T-cell (primary cell): ENCODE data around the gene DCT. TPM values are rescaled to one million over a fixed set of nuclear protein-coding genes. Genes with fewer than 3 reads are reported as not detected.

Source experiments
- ATAC-seq, 4 experiments: fragments of 200-7000 bp in 3 of 4; fragments of 150-1000 bp in 1 of 4; cut with Tn5 transposase; replicated peaks in 1 of 4; 1 replicate in 3 of 4; 2 replicates in 1 of 4; pipeline ENCODE4 v1.10.0; 2021; ENCODE audit warnings: moderate library complexity in 3 of 4, mild to moderate bottlenecking in 2 of 4, moderate number of reproducible peaks in 1 of 4
- CTCF ChIA-PET, 2 donors: fragments of 300-600 bp; sonication (Branson Sonifier 250); formaldehyde crosslinking; loops; one replicate each; lab custom pipeline; 2022; ENCODE audit warnings: antibody characterized with exemption in 2 of 2; lab: Charles Lee
- POLR2A ChIA-PET, 2 donors: fragments of 300-600 bp; sonication (Branson Sonifier 250); formaldehyde crosslinking; loops; one replicate each; lab custom pipeline; 2022; ENCODE audit warnings: antibody characterized with exemption in 2 of 2; lab: Charles Lee
- DNase-seq, 35 experiments: peaks; one replicate each; pipeline versions ENCODE4 v3.0.0 to v3.0.0-alpha.2; 2013 to 2023
- H3K27ac ChIP-seq: one replicate; pipeline ENCODE4 v1.5.1; 2013; ENCODE audit warnings: low read length
- H3K27me3 ChIP-seq, 2 experiments: replicated peaks in 1 of 2; 1 replicate in 1 of 2; 2 replicates in 1 of 2; pipeline versions ENCODE4 v1.6.1 to v1.7.0; 2013; ENCODE audit warnings: low read length in 1 of 2, mixed read lengths in 1 of 2; ENCODE audit not compliant: control insufficient read depth in 2 of 2, insufficient read depth in 2 of 2; ENCODE audit errors: extremely low read depth in 1 of 2
- H3K36me3 ChIP-seq, 2 donors: 1 replicate in 1 of 2; 2 replicates in 1 of 2; pipeline versions ENCODE4 v1.6.1 to v1.7.0; 2013; ENCODE audit warnings: low read length in 1 of 2; ENCODE audit not compliant: control insufficient read depth in 2 of 2, insufficient read depth in 1 of 2; ENCODE audit errors: extremely low read depth in 1 of 2
- H3K4me1 ChIP-seq, 2 experiments: 1 replicate in 1 of 2; 2 replicates in 1 of 2; pipeline versions ENCODE4 v1.6.1 to v1.7.0; 2013; ENCODE audit warnings: low read length in 2 of 2, mixed read lengths in 1 of 2; ENCODE audit not compliant: insufficient read depth in 2 of 2, control insufficient read depth in 1 of 2; ENCODE audit errors: extremely low read depth in 1 of 2
- H3K4me3 ChIP-seq, 2 donors: 1 replicate in 1 of 2; 2 replicates in 1 of 2; pipeline versions ENCODE4 v1.5.1 to v1.7.0; 2013; ENCODE audit warnings: mild to moderate bottlenecking in 2 of 2, low read length in 1 of 2, moderate library complexity in 1 of 2; ENCODE audit not compliant: control insufficient read depth in 1 of 2; ENCODE audit errors: extremely low read depth in 1 of 2
- H3K9me3 ChIP-seq: 2 replicates; pipeline ENCODE4 v1.7.0; 2013
- H3K27ac Mint-ChIP-seq, 2 donors: one replicate each; pipeline ENCODE4 v1.8.0; 2020 to 2021; ENCODE audit warnings: mild to moderate bottlenecking in 2 of 2, mixed read lengths in 2 of 2
- H3K27me3 Mint-ChIP-seq, 2 donors: one replicate each; pipeline ENCODE4 v1.8.0; 2021 to 2022; ENCODE audit warnings: mixed read lengths in 2 of 2
- H3K36me3 Mint-ChIP-seq: one replicate; pipeline ENCODE4 v1.8.0; 2021; ENCODE audit warnings: mixed read lengths
- H3K4me1 Mint-ChIP-seq, 3 donors: one replicate each; pipeline ENCODE4 v1.8.0; 2020 to 2022; ENCODE audit warnings: mixed read lengths in 3 of 3, mild to moderate bottlenecking in 1 of 3
- H3K4me3 Mint-ChIP-seq, 3 donors: one replicate each; pipeline ENCODE4 v1.8.0; 2020 to 2022; ENCODE audit warnings: mild to moderate bottlenecking in 3 of 3, mixed read lengths in 3 of 3, moderate library complexity in 3 of 3
- H3K9me3 Mint-ChIP-seq, 3 donors: one replicate each; pipeline ENCODE4 v1.8.0; 2020 to 2022; ENCODE audit warnings: mixed read lengths in 3 of 3
- WGBS: methylation state at CpG from one replicate; pipeline ENCODE4 v1.1.5; 2013; ENCODE audit warnings: missing lambda C conversion rate; ENCODE audit not compliant: insufficient coverage; 5-methylcytosine and 5-hydroxymethylcytosine counted together
- total RNA-seq, 35 experiments: library from RNA in 6 of 35; stranded (reverse) in 6 of 35; fragments of 120-200 nt in 1 of 35; gene quantifications; one replicate each; pipeline versions ENCODE4 v1.2.1 to v1.2.4 and lab custom pipeline; 2013 to 2026

The DCT gene
- total RNA-seq, 5 donors from 2014 or later (not counting 1 experiment from before 2014, with no cell fraction given), result 0.19 to 0.79 (median 0.43) TPM

DNA sequence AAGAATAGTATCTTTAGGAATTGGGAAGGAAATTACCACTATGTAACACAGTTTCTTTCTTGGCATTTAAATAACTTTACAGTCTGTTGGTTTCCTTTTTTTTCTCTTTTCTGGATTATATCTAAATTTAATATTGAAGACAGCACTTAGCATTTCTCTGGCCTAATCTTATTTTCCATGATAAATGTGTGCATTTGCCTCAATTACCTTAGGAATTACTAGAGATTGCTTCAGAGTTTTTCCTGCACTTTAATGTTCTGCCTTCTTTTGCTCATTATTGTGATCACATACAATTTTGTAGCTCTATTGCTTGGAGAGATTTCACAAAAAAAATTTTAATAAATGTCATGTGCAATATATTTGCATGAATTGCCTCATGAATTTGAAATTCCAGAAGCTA, 25.1 kb downstream of the DCT start:
- peaks cover 0 to 4% (median 0%) of the 10 kb centered on the region in 3 donors for H3K9me3 Mint-ChIP-seq
- CTCF ChIA-PET, result interaction anchor here (0.7 to 1.4 kb wide), 2 partner anchors 19 to 292 kb away, joined by 3 to 4 read pairs; no protein-coding TSS in a partner anchor
- no peak overlapping the region for H3K27ac Mint-ChIP-seq
- H3K4me1 ChIP-seq, result no peaks in the 10 kb centered on the region
- no peak overlapping the region for H3K4me3 ChIP-seq
- H3K9me3 ChIP-seq, result no peaks in the 10 kb centered on the region
- H3K27me3 Mint-ChIP-seq, result no peaks in the 10 kb centered on the region
- ATAC-seq (no peak), DNase-seq (no peak)
- H3K27ac ChIP-seq, result no peak overlapping the region
- no peak overlapping the region for H3K4me3 Mint-ChIP-seq
- no peaks in the 10 kb centered on the region for H3K27me3 ChIP-seq
- H3K36me3 ChIP-seq, result no peaks in the 10 kb centered on the region
- no peaks in the 10 kb centered on the region for H3K36me3 Mint-ChIP-seq
- POLR2A ChIA-PET, result no interaction called here
- H3K4me1 Mint-ChIP-seq, result no peaks in the 10 kb centered on the region

DNA sequence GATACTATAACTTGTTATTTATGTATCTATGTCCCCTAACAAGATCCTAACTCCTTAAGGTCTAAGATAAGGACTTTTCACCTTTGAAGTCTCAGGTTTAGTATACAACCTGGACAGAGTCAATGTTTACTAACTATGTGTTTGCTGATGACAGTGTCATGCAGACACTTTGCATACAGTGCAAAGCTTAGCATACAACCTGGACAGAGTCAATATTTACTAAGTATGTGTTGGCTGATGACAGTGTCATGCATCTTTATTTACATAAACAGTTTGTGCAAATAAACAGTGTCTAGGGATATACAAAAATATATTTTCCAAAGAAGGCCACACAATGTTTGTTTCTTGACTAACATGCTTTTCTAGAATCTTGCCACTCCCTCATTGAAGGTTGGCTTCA, 34.7 kb downstream of the DCT start:
- no peaks in the 10 kb centered on the region for H3K36me3 Mint-ChIP-seq

GRCh38 chr13:94435604-94436226, 43.8 kb downstream of the DCT start:
- Histone ChIP-seq H3K4me1 (no peaks in the 10 kb centered on the region), H3K27me3 (no peaks in the 10 kb centered on the region), H3K9me3 (no peaks in the 10 kb centered on the region), H3K4me3 (no peak overlapping the region), H3K27ac (no peak overlapping the region), H3K36me3 (no peaks in the 10 kb centered on the region)
- Mint-ChIP-seq H3K36me3 (no peaks in the 10 kb centered on the region), H3K9me3 (no peaks in the 10 kb centered on the region), H3K4me1 (peaks cover 0 to 4% (median 2%) of the 10 kb centered on the region in 3 donors), H3K4me3 (no peak overlapping the region), H3K27ac (no peak overlapping the region), H3K27me3 (no peaks in the 10 kb centered on the region)
- POLR2A ChIA-PET, result no interaction called here
- no CpG with 5 or more reads among the region's 4 CpGs for WGBS
- peak; percentile 43 to 74 (median 69) for ATAC-seq
- CTCF ChIA-PET, result interaction anchor here (0.5 to 10.6 kb wide), 13 partner anchors 10 to 974 kb away, joined by 3 to 267 read pairs (median 4); partner anchors contain the start of gene TGDS (in 1 of the 2)
- DNase-seq, result peak in 2 of 35 experiments; percentile 7 to 65

More for the DNA sequence above, 34.7 kb downstream of the DCT start:
- Mint-ChIP-seq H3K9me3 (peaks cover 0 to under 1% (median 0%) of the 10 kb centered on the region in 3 donors), H3K27me3 (peaks cover 0 to 2% of the 10 kb centered on the region in 2 donors), H3K4me1 (no peaks in the 10 kb centered on the region), H3K4me3 (no peak overlapping the region), H3K27ac (no peak overlapping the region)
- Histone ChIP-seq H3K27ac (no peak overlapping the region), H3K27me3 (peaks cover 0 to 4% of the 10 kb centered on the region in 2 experiments), H3K4me3 (no peak overlapping the region), H3K9me3 (no peaks in the 10 kb centered on the region), H3K36me3 (no peaks in the 10 kb centered on the region), H3K4me1 (no peaks in the 10 kb centered on the region)
- DNase-seq (no peak), ATAC-seq (no peak)
- ChIA-PET POLR2A (no interaction called here), CTCF (no interaction called here)

- Histone ChIP-seq H3K27me3 (no peaks in the 10 kb centered on the region), H3K9me3 (no peaks in the 10 kb centered on the region), H3K4me1 (no peaks in the 10 kb centered on the region), H3K36me3 (no peaks in the 10 kb centered on the region), H3K27ac (no peak overlapping the region), H3K4me3 (no peak overlapping the region)
- Mint-ChIP-seq H3K27me3 (no peaks in the 10 kb centered on the region), H3K4me1 (peaks cover 0 to 4% (median 2%) of the 10 kb centered on the region in 3 donors), H3K27ac (no peak overlapping the region), H3K9me3 (no peaks in the 10 kb centered on the region), H3K4me3 (no peak overlapping the region), H3K36me3 (no peaks in the 10 kb centered on the region)
- ChIA-PET CTCF (interaction anchor here (0.6 to 10.6 kb wide), 4 partner anchors 9 to 184 kb away, joined by 3 to 267 read pairs (median 3); no protein-coding TSS in a partner anchor), POLR2A (interaction anchor here in 1 of 2 donors (0.6 kb wide), 1 partner anchor 1343 kb away, joined by 3 read pairs; no protein-coding TSS in a partner anchor)
- 72% methylated on average over 12 of the region's 19 CpGs for WGBS
- DNase-seq (no peak), ATAC-seq (peak in 1 of 4 experiments; percentile 28)
Observed at GRCh38 chr13:94433055-94433961, 46.2 kb downstream of the DCT start.

DNA sequence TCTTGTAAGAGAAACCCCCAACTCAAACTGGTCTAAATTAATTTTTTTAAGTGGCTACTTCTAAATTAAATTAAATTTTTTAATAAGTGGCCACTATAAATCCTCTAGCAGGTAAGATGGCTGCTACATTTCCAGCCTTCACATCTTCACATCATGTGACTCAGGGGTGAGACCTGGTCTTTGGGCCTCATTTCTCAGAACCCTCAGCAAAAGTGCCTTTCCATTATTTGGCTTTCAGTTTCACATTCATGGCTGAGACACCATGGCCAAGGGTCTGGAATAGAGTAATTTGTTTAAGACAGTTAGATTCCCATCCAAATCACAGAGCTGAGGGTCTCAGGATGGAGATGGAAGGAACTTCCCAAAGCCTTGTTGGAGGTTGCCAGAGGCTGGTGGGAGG, 47.5 kb downstream of the DCT start:
- CTCF ChIA-PET, result interaction anchor here (10.0 to 10.6 kb wide), 1 partner anchor 186 kb away, joined by 232 to 267 read pairs; no protein-coding TSS in a partner anchor
- H3K27me3 Mint-ChIP-seq, result no peaks in the 10 kb centered on the region
- ATAC-seq (no peak), DNase-seq (no peak)
- H3K4me3 ChIP-seq, result no peak overlapping the region
- POLR2A ChIA-PET, result interaction anchor here in 1 of 2 donors (0.5 to 0.6 kb wide), 2 partner anchors 143 to 191 kb away, joined by 3 read pairs; no protein-coding TSS in a partner anchor
- H3K27ac ChIP-seq, result no peak overlapping the region
- H3K9me3 ChIP-seq, result no peaks in the 10 kb centered on the region
- H3K4me1 ChIP-seq, result no peaks in the 10 kb centered on the region
- no peak overlapping the region for H3K27ac Mint-ChIP-seq
- no peaks in the 10 kb centered on the region for H3K9me3 Mint-ChIP-seq
- H3K4me3 Mint-ChIP-seq, result no peak overlapping the region
- H3K36me3 Mint-ChIP-seq, result no peaks in the 10 kb centered on the region
- H3K36me3 ChIP-seq, result no peaks in the 10 kb centered on the region
- H3K27me3 ChIP-seq, result no peaks in the 10 kb centered on the region
- peaks cover 0 to 4% (median 2%) of the 10 kb centered on the region in 3 donors for H3K4me1 Mint-ChIP-seq

DNA sequence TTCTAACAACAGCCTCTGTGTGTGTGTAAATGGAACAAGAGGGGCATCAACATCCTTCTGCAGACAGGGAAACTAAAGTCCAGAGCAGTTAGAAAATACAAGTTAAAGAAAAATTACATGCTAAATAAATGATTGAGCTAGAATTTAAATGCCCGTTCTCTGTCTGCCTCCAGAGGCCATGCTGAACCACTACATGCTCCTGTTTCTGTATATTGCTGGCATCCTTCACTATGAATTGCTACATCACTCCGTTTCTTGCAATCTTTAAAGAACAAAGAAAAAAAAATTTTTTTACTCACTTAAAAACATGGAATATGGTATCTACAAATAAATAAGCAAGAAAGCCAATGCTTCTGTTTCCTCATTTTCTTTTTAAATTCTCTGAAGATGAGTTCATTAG, 47.9 kb downstream of the DCT start:
- CTCF ChIA-PET, result interaction anchor here (0.6 to 10.6 kb wide), 2 partner anchors 11 to 186 kb away, joined by 3 to 267 read pairs (median 232); no protein-coding TSS in a partner anchor
- POLR2A ChIA-PET, result no interaction called here
- Histone ChIP-seq H3K36me3 (no peaks in the 10 kb centered on the region), H3K9me3 (no peaks in the 10 kb centered on the region), H3K4me3 (no peak overlapping the region), H3K27me3 (no peaks in the 10 kb centered on the region), H3K27ac (no peak overlapping the region), H3K4me1 (no peaks in the 10 kb centered on the region)
- H3K4me3 Mint-ChIP-seq, result no peak overlapping the region
- no peaks in the 10 kb centered on the region for H3K9me3 Mint-ChIP-seq
- no CpG with 5 or more reads among the region's 2 CpGs for WGBS
- no peak overlapping the region for H3K27ac Mint-ChIP-seq
- peaks cover 0 to 4% (median 2%) of the 10 kb centered on the region in 3 donors for H3K4me1 Mint-ChIP-seq
- DNase-seq (no peak), ATAC-seq (no peak)
- H3K27me3 Mint-ChIP-seq, result no peaks in the 10 kb centered on the region
- no peaks in the 10 kb centered on the region for H3K36me3 Mint-ChIP-seq
